ENCODE results near the gene DENND2D.

- TF ChIP-seq POLR2A (IDR thresholded peaks at IDR 0.05; ENCODE audit: low read depth, low read length) (no peak), CTCF (IDR thresholded peaks at IDR 0.05; ENCODE audit: extremely low read depth in 1 of 2, insufficient read depth in 1 of 2, low read depth in 1 of 2, low read length in 2 of 2) (no peak), EZH2 (IDR thresholded peaks at IDR 0.05; ENCODE audit: borderline replicate concordance, low read depth, low read length, severe bottlenecking) (no peak), POLR2AphosphoS5 (IDR thresholded peaks at IDR 0.05; ENCODE audit: insufficient read depth, low read depth, low read length) (no peak), GATA2 (IDR thresholded peaks at IDR 0.05; ENCODE audit: insufficient read depth, insufficient read length, low read depth, low read length) (no peak), MAX (IDR thresholded peaks at IDR 0.05; ENCODE audit: insufficient read depth, insufficient read length) (no peak), JUN (IDR thresholded peaks at IDR 0.05; ENCODE audit: borderline replicate concordance, insufficient read depth, insufficient read length, low read depth) (no peak), MYC (IDR thresholded peaks at IDR 0.05; ENCODE audit: low read depth, low read length) (no peak)
Measured at GRCh38 chr1:111227851-111228747, 27.7 kb upstream of the DENND2D start.

All from endothelial cell of umbilical vein (primary cell).